Vagina (tissue), 2 donors: ENCODE data around the gene LMO7. TPM values are rescaled to one million over a fixed set of nuclear protein-coding genes. Genes with fewer than 3 reads are reported as not detected.
"Not testable (repeated sequence)": the region's sequence is repeated elsewhere in the genome, so short reads cannot be mapped to it uniquely, and the experiment has no call there.

Source experiments
- DNase-seq, 2 donors: peaks; one replicate each; pipeline ENCODE4 v3.0.0-alpha.2; 2017; ENCODE audit errors: extremely low spot score in 2 of 2
- H3K27ac ChIP-seq: fragments of 200-600 bp; sonication (generic); one replicate; pipeline ENCODE4 v1.5.1; 2019
- H3K27me3 ChIP-seq: fragments of 200-600 bp; sonication (generic); one replicate; pipeline ENCODE4 v1.5.1; 2019
- H3K36me3 ChIP-seq, 2 donors: fragments of 200-600 bp; sonication (generic); one replicate each; pipeline ENCODE4 v1.5.1; 2017 to 2019
- H3K4me1 ChIP-seq: fragments of 200-600 bp; sonication (generic); one replicate; pipeline ENCODE4 v1.5.1; 2019
- H3K4me3 ChIP-seq, 2 donors: fragments of 200-600 bp; sonication (generic); 1 replicate in 1 of 2; 2 replicates in 1 of 2; pipeline ENCODE4 v1.5.1; 2016 to 2019
- H3K9me3 ChIP-seq: fragments of 200-600 bp; sonication (generic); one replicate; pipeline ENCODE4 v1.5.1; 2019
- CTCF ChIP-seq, 3 experiments: fragments of 450-650 bp in 2 of 3; fragments of 200-600 bp in 1 of 3; sonication (generic) in 1 of 3; IDR thresholded peaks; one replicate each; pipeline ENCODE4 v1.5.1; 2017 to 2019; ENCODE audit warnings: antibody characterized with exemption in 3 of 3, mild to moderate bottlenecking in 2 of 3, moderate library complexity in 2 of 3
- POLR2A ChIP-seq, 2 donors: fragments of 450-650 bp; IDR thresholded peaks; one replicate each; pipeline ENCODE4 v1.6.1; 2017; ENCODE audit warnings: antibody characterized with exemption in 2 of 2, mild to moderate bottlenecking in 2 of 2, moderate library complexity in 2 of 2
- POLR2AphosphoS5 ChIP-seq, 2 donors: sonication (generic); formaldehyde crosslinking; IDR thresholded peaks; one replicate each; pipeline ENCODE4 v1.9.0; 2017; ENCODE audit warnings: antibody characterized with exemption in 2 of 2, mild to moderate bottlenecking in 2 of 2, low read depth in 1 of 2; ENCODE audit not compliant: insufficient read depth in 1 of 2
- intact Hi-C: fragments of 100-400 bp; cut with DNase I; formaldehyde crosslinking; loops from one replicate; pipeline ENCODE4 v1.15.1; 2023
- total RNA-seq: library from RNA; depleted of rRNA; stranded (reverse); fragments of >200 nt; gene quantifications from one replicate; pipeline ENCODE4 v1.2.3, GENCODE V29; 2016

The LMO7 gene
- total RNA-seq, 1 donor from 2014 or later, result 85.4 TPM

DNA sequence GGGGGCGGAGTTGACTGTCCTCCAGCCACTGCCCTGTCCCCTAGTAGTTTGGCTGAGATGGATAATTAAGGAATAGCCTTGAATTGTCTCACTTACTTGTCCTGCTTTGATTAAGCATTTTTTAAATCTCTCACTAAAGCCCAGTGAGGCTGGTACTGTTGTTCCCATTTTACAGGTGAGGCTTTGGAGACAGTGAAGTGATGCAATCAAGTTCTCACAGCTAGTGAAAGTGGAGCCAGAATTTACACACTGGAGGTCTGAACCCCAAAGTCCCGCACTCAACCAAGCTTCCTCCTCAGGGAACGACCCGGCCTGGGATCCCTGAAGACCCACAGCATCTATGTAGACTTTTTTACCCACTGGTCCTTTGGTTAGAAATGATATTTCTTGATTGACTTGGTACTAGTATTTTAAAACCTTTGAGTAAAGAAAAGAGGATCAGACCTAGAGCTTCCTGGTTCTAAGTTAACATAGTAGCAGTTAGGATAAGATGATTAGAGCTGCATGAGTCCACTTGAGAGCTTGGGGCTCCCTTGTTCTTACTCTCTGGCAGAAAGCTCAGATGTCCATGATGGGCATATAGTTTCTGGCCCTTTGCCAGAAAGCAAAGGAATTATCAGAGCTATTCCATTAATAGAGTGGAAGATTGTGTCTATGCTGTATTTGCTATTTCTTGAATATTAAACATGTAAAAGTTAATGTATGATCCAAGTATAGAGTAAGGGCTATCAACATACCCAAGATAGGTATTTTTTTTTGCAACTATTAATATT lies 154.3 kb downstream of the LMO7 start:
- intact Hi-C loops, result no loop called here
- H3K27ac ChIP-seq, result no peak overlapping the region
- TF ChIP-seq CTCF (IDR thresholded peaks at IDR 0.05) (no peak), POLR2AphosphoS5 (IDR thresholded peaks at IDR 0.05; ENCODE audit: insufficient read depth in 1 of 2, low read depth in 1 of 2) (no peak), POLR2A (IDR thresholded peaks at IDR 0.05) (no peak)

DNA sequence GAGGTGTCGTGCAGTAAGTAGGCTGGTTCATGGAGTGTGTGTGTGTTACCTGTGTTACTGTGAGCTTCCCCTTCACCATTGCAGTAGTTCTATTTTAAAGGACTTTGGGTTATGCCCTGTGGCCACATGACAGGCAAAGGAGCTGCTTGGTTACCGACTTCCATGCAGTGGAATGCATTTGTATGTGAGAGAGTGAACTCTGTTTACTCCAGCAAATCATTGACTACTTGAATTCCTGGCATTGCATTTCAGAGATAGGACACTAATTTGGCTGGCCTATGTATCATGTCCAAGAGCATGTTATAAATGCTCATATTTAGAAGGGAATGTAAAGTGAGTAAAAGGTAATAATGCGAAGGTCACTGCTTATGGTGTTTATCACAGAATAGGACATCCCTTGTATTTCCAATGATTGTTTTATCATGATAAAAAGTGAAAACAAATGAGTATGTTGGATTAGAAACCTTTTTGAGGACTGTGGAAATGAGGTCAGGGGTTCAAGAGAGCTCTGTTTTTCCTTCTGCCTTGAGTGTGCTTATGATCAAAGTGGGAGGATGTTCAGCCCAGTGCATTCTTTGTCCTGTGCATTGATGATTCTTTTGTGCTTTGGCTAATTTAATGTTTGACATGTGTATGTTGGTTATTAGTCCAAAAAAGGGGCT lies 156.5 kb downstream of the LMO7 start:
- Histone ChIP-seq H3K4me3 (no peak overlapping the region), H3K36me3 (peaks cover 0 to 5% of the 10 kb centered on the region in 2 donors), H3K9me3 (no peaks in the 10 kb centered on the region), H3K27me3 (no peaks in the 10 kb centered on the region), H3K4me1 (no peaks in the 10 kb centered on the region), H3K27ac (no peak overlapping the region)
- intact Hi-C loops, result no loop called here
- DNase-seq, result no peak
- TF ChIP-seq POLR2A (IDR thresholded peaks at IDR 0.05) (no peak), POLR2AphosphoS5 (IDR thresholded peaks at IDR 0.05; ENCODE audit: insufficient read depth in 1 of 2, low read depth in 1 of 2) (no peak), CTCF (IDR thresholded peaks at IDR 0.05) (no peak)

More for the DNA sequence above, 154.3 kb downstream of the LMO7 start:
- no peaks in the 10 kb centered on the region for H3K9me3 ChIP-seq
- no peaks in the 10 kb centered on the region for H3K36me3 ChIP-seq
- H3K4me1 ChIP-seq, result no peaks in the 10 kb centered on the region
- DNase-seq, result no peak
- no peaks in the 10 kb centered on the region for H3K27me3 ChIP-seq
- no peak overlapping the region for H3K4me3 ChIP-seq

DNA sequence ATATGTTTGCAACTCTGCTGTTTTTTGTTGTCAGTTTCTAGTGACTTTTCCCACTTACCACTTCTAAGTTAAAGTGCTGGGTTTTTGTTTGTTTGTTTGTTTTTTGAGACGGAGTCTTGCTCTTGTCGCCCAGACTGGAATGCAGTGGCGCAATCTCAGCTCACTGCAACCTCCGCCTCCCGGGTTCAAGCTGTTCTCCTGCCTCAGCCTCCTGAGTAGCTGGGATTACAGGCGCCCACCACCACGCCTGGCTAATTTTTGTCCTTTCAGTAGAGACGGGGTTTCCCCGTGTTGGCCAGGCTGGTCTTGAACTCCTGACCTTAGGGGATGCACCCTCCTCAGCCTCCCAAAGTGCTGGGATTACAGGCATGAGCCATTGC lies 157.0 kb downstream of the LMO7 start:
- H3K9me3 ChIP-seq, H3K4me1 ChIP-seq, DNase-seq, H3K4me3 ChIP-seq, intact Hi-C loops, H3K36me3 ChIP-seq, H3K27ac ChIP-seq, H3K27me3 ChIP-seq: not testable (repeated sequence)

DNA sequence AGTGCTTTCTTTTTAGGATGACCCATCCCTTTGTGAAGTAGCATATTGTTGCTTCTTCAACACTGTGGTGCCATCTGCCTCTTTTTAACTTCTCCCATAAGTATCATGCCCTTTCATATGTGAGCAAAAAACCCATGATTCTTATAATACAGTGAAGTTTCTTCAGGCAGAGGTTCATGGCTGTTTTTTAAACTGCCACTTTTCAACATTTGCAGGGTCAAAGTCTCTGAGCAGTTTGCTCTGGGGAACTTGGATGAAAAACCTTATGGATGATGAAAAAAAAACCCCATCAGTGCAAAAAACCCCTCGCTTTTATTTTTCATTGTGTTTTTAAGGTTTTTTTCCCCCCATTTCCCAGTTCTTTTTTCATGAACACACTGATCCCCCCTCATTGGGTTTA lies 158.5 kb downstream of the LMO7 start:
- DNase-seq, result no peak
- no peak overlapping the region for H3K27ac ChIP-seq
- H3K36me3 ChIP-seq, result peaks cover 0 to 5% of the 10 kb centered on the region in 2 donors
- H3K4me1 ChIP-seq, result no peaks in the 10 kb centered on the region
- no peaks in the 10 kb centered on the region for H3K27me3 ChIP-seq
- H3K9me3 ChIP-seq, result no peaks in the 10 kb centered on the region
- TF ChIP-seq CTCF (IDR thresholded peaks at IDR 0.05) (no peak), POLR2A (IDR thresholded peaks at IDR 0.05) (no peak), POLR2AphosphoS5 (IDR thresholded peaks at IDR 0.05; ENCODE audit: insufficient read depth in 1 of 2, low read depth in 1 of 2) (no peak)
- intact Hi-C loops, result no loop called here
- H3K4me3 ChIP-seq, result no peak overlapping the region

- no peak for TF ChIP-seq CTCF (IDR thresholded peaks at IDR 0.05)
- TF ChIP-seq POLR2A (IDR thresholded peaks at IDR 0.05), result no peak
- no peak for TF ChIP-seq POLR2AphosphoS5 (IDR thresholded peaks at IDR 0.05; ENCODE audit: insufficient read depth in 1 of 2, low read depth in 1 of 2)
- intact Hi-C loops, result no loop called here
- Histone ChIP-seq H3K9me3 (no peaks in the 10 kb centered on the region), H3K4me1 (no peaks in the 10 kb centered on the region), H3K36me3 (peaks cover 0 to 5% of the 10 kb centered on the region in 2 donors), H3K27me3 (no peaks in the 10 kb centered on the region), H3K27ac (no peak overlapping the region), H3K4me3 (no peak overlapping the region)
- no peak for DNase-seq
Observed at GRCh38 chr13:75795274-75795673, 159.1 kb downstream of the LMO7 start.
